HG03460 (cell line): Measurements from ENCODE around the gene PLCG2.
A peak's percentile ranks its signal among the peaks of the same experiment; 100 is the strongest.
"Not testable (repeated sequence)": the region's sequence is repeated elsewhere in the genome, so short reads cannot be mapped to it uniquely, and the experiment has no call there.

Experiments
- ATAC-seq: cut with Tn5 transposase; IDR thresholded peaks from one replicate; pipeline ENCODE4 v1.9.1; 2021; ENCODE audit not compliant: unreplicated experiment

Gene PLCG2

DNA sequence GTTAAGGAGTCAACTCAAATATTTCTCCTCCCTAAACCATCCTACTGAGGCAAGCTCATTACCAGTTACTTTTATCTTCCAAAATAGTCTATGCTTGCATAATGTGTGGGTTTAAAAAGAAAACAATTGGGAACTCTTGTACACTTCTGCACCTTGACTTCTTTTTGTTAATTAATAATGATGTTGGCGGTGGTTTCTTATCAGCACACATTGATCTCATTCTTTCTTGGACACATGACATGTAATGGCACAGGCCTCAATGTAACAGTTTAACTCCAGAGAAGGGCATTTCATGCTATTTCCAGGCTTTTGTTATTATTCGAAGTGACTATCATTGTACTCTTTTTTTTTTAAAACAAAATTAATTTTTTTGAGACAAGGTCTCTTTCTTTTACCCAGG, 7.8 kb downstream of the PLCG2 start:
- no peak for ATAC-seq

DNA sequence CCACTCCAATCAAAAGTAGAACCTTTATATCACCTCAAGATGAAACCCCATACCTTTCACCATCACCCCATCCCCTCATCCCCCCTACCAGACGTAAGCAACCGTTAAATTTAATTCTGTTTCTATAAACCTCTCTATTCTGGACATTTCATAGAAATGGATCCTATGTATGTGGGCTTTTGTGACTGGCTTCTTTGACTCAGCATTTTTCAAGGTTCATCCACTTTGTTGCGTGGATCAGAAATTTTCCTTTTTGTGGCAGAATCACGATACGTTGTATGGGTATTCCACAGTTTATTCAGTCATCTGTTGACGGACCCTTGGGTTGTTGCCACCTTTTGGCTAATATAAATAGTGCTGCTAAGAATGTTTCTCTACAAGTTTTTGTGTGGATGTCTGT, 8.6 kb downstream of the PLCG2 start:
- no peak for ATAC-seq

DNA sequence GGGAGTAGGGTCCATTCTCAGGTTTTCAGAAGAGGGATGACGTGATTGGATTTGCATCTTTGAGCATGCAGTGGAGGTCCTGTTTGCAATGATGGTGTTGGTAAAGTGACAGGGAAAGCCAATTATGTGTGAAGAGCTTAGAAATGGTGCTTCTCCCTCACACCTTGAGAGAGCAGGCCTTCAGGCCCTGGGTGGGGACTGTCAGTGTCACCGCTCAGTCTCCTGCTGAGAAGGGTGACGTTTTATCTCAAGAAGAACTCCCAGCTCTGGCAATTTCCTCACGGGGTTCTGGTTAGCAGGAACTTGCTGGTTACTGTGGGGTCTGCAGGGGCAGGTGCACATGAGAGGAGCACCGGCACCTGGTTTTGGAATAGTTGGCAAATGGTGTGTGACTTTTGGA, 11.2 kb downstream of the PLCG2 start:
- no peak for ATAC-seq

DNA sequence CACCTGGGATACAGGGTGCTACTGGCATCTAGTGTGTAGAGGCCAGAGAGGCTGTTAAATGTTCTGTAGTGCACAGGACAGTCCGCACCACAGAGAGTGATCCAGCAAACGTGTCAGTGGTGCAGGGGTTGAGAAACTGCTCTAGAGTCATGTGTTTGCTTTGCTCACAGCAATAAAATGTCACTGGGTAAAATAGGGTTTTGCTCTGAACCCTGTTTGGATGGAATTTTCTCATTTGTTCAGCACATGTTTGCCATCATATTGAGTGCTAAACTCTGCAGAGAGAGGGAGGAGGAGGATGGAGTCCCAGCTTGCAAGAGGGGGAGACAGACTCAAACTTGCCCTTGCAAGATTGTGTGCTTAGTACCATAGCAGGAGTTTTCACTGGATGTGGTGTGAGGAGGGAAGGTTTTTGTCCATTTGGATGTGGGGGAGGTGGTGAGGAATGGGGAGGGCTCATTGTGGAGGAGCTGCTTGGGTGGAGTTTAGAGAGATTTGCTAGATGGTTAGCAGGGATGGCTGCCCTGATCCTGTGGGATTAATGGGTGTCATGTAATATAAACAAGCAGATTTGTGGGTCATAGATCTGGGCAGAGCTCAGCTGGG, 11.8 kb downstream of the PLCG2 start:
- ATAC-seq, result no peak

DNA sequence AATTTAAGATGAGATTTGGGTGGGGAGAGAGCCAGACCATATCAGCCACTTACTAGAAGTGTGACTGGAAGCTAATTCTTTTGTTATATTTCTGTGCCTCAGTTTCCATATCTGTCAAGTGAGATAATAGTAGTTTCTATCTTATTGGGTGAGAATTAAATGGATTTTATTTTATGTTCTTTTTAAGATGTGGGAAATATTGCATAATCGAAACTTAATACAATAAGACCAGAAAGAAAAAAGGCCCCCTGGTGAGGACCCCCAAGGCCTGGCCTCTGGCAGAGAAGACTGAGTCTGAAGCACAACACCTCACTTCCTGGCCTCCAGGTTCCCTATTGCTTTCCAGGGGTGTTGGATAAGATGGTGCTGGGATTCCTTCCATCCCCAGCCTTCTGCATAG, 13.7 kb downstream of the PLCG2 start:
- ATAC-seq, result no peak

DNA sequence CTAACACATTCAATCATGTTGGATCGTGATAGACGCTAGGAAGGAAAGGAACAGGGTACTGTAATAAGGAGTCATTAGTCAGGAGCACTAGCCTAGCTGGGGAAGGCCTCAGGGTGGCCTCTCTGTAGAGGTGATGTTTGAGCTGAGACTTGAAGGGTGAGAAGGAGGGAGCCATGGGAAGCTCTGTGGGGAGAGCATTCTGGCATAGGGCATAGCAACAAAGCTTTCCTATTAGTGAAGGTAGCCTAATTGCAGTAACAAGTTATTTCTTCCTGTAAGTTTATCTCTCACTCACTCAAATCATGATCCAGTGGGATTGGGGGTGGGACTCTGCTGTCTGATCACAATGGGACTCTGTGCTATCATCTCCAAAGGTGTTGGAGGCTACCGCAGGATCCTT, 16.1 kb downstream of the PLCG2 start:
- ATAC-seq, result no peak

DNA sequence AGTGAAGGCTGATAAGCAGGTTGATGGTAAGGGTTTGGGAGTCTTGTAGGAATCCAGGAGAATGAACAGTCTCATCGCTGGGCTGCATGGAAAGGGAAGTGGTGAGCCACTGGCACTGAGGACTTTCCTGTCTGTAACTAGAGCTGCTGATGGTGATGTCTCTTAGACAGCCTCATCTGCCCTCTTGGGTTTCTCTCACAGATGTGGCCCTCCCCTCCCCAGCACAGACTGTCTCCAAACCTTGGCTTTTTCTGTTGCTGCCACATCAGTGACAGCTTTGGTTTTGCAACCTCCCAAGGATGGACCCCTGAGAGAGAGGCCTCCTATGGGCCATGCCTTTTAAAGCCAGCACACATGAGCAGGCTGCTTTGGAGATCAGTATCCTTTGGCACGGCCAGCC, 16.9 kb downstream of the PLCG2 start:
- ATAC-seq, result no peak

DNA sequence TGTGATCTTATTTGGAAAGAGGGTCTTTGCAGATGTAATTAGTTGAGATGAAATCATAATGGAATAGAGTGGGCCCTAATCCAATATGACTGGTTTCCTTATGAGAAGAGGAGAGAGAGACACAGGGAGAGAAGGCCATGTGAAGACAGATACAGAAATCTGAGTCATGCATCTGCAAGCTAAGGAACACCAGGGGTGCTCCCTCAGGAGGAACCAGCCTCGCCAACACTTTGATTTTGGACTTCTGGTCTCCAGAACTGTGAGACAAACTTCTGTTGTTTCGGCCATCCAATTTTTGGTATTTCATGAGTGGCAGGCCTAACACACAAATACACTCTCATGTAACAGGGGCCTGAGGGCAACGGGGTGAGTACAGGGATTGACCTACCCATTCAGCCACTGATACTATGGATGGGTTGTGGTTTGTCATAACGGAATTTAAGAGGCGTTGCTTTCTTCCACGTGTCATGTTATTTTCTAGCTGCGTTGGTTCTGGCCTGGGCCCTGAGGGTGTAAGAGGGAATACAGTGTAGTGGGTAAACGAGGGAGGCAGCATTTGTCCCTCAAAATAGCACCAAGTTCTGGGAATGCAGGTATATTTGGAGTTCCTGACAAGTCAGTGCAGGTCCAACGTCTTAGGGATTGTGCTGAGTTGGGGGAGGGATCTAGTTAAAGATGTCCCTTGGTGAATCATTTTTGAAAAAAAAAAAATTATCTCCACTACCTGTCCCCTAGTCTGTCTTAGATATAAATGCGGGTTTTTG, 17.7 kb downstream of the PLCG2 start:
- ATAC-seq, result no peak

DNA sequence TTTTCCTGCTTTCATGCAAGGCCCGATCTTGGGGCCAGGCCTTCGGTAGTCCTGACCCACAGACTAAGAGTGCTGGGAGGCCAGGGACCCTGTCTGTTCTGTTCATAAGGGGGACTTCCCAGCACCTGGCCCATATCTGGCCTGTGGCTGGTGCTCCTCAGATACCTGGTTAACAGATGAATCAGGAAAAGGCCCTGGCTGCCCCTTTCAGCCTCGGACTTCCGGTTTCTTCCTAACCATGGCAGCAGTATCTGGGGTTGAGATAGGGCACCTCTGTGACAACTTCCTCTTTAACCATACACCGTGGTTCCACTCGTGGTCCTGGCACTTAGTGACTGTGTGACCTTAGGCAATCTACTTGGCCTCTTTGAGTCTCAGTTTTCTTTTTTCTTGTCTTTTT, 18.4 kb downstream of the PLCG2 start:
- ATAC-seq, result peak; percentile 52

DNA sequence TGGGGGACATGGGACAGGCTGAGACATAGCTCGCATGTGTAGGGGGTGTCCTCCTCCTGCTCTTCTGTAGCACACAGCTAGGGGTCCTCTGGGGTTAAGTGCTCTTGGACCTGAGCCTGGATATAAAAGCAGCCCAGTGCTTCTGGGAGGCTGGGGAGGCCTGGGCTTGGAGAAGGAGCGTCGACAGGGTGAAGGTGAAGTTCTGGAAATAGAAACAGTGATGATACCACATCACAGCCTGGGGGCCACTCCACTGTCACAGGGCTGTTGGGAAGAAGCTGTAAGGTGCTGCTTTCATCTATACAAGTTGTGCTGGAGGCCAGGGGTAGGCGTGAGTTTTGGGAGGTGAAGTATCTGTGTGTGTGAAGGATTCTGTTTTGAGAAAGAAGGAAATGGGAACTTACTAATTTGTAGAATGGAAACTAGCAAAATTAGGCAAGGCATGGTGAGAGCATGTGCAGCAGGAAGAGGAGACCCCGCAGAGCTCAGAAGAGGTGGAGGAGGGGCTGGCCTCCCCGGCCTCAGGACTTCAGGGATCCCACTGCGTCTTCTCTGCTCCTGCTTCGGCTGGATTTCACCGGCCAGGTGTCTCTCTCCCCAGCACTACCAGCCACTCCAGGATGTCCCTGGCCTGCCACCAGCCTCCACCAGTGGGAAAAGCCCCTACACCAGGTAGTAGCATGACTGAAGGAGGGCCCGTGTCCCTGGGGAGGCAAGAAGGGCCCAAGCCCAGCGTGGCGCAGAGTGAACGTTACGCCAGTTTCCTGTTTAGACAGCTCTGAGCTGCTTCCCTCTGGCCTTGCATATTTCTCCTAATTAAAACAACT, 19.4 kb downstream of the PLCG2 start:
- peak; percentile 49 for ATAC-seq

DNA sequence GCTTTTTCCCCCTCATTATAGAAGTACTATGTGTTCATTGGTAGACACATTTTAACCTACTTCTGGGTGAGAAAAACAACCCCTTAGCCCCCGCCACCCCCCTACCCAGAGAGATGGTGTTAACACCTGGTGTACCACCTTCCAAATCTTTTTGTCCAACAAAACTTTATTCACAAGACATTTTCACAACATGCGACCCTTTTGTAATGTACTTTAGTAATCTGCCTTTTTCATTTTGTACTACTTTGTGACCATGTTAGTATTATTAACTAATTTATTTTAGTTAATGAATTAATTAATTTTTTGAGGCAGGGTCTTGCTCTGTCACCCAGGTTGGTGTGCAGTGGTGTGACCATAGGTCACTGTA, 20.0 kb downstream of the PLCG2 start:
- ATAC-seq, result no peak

DNA sequence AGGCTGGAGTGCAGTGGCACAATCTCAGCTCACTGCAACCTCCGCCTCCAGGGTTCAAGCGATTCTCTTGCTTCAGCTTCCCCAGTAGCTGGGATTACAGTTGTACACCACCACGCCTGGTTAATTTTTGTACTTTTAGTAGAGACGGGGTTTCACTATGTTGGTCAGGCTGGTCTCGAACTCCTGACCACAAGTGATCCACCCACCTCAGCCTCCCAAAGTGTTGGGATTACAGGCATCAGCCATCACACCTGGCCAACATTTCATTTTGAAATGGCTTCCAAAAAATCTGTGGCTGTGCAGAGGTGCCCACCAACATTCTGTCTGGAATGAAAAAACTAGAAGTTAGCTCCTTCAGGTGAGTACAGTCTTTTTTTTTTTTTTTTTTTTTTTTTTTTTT, 22.6 kb downstream of the PLCG2 start:
- not testable (repeated sequence) for ATAC-seq

DNA sequence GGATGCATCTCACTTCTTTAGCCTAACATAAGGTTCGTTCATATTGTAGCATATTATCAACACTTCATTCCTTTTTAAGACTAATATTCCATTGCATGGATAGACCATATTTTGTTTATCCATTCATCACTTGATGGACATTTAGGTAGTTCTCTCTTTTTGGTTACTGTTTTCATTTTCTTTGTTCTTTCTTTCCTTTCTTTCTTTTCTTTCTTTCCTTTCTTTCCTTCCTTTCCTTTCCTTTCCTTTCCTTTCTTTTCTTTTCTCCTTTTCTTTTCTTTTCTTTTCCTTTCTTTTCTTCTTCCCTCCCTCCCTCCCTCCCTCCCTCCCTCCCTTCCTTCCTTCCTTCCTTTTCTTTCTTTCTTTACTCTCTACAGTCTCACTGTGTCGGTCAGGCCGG, 24.2 kb downstream of the PLCG2 start:
- ATAC-seq, result no peak

DNA sequence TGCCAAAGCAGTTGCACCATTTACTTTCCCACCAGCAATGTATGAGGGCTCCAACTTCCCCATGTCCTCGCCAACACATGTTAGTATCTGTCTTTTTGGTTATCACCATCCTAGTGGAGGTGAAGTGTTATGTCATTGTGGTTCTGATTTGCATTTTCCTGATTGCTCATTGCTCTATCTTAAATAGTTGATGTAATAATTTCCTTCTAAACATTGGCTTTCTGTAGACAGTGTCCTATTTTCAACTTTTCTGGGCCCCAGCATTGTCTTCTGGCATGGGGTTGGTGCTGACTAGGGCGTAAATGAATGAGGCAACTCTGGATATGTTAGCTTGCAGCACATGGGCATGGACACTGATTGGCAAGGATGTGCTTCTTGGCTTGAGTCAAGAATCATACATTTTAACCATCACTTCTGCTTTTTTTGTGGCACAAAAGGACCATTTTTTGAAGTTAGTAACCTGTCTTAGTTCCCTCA, 25.1 kb downstream of the PLCG2 start:
- ATAC-seq, result no peak

DNA sequence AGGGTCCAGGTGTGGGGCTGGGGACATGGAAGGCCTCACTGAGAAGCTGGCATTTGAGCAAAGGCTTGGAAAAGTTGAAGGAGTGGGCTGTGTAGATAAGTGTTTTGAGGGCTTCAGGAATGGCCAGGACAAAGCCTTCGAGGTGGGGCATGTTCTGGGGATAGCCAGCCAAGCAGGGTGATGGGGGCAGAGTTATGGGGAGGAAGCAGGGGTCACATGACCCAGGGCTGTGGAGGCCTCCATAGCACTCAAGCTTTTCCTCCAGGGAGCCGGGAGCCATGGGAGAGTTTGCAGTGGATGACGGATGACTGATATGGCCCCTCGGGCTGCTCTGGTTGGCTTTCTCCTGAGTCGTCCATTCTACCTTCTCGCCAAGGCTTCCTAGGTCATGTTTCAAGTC, 27.6 kb downstream of the PLCG2 start:
- ATAC-seq, result no peak

DNA sequence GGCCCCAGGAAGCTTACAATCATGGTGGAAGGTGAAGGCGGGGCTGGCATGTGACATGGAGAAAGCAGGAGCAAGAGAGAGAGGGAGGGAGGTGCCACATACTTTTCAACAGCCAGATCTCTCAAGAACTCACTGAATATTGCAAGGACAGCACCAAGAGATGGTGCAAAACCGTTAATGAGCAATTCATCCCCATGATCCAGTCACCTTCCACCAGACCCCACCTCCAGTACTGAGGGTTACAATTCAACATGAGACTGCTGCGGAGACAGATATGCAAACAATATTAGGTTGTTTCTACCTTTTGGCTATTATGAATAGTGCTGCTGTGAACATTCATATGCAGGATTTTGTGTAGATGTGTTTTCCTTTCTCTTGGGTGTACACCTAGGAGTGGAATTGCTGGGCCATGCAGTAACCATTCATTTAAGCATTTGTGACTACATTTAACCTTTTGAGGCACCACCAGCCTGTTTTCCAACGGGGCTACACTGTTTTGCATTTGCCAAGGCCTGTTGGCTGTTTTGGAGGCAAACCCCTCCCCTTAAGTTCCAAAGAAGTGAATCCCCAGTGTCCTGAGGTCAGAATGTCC, 28.8 kb downstream of the PLCG2 start:
- no peak for ATAC-seq

DNA sequence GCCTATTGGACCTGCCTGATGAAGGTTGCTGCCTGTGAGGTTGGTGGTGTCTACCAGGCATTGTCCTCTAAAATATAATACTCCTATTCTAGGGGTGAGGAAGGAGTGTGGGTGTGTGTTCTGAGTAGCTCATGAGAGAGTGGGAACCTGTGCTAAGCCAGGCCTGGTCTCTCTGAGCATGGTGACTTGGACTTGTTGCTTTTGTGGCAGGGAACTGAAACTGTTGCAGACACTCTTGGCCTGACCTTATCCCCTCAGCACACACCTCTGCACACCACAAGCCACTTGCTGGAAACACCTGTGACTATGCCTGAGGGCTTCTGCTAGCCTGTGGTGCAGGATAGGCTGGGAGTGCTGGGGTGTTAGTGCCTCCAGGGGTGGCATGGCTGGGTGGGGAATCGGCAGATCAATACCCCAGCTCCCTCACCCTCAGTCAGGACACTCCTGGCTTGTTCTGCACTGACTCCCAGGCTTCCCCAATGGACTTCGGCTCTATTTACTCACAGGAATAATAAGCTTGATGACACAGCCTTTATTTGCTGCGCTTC, 29.9 kb downstream of the PLCG2 start:
- ATAC-seq, result peak; percentile 67

DNA sequence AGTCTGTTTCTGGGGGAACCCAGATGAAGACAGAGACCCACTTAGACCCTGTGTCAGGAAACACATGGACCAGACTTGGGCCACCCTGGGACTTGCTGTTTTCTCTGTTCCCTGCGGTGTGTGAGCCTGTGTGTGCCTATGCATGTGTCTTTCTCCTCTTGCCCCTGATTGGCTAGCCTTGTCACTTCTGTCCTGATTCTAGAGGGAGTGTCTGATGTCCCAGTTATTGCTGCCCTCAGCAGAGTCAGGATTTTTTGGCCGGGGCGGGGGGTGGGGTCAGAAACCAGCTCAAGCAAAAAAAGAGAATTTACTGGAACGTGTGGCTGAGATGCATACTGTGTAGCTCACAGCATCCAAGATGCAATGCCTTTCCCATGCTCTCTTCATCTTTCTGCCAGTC, 30.5 kb downstream of the PLCG2 start:
- no peak for ATAC-seq

DNA sequence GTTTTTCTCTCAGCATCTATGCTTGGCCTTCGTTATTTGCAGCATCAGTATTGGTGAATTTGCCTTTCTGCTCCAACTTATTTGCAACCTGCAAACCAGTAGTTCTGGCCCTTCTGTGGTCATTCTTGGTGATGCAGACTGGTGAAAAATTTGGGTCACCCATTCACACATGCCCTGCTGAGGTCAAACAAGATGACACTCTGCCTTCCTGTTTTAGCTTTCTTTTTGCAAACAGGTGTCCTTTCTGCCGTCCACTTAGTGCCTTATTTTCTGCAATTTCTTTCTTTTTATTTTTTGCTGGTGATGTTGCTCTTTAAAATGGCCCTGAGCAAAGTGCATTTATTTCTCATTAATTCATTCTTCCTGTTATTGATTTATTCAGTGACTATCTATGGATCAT, 31.3 kb downstream of the PLCG2 start:
- ATAC-seq, result no peak

DNA sequence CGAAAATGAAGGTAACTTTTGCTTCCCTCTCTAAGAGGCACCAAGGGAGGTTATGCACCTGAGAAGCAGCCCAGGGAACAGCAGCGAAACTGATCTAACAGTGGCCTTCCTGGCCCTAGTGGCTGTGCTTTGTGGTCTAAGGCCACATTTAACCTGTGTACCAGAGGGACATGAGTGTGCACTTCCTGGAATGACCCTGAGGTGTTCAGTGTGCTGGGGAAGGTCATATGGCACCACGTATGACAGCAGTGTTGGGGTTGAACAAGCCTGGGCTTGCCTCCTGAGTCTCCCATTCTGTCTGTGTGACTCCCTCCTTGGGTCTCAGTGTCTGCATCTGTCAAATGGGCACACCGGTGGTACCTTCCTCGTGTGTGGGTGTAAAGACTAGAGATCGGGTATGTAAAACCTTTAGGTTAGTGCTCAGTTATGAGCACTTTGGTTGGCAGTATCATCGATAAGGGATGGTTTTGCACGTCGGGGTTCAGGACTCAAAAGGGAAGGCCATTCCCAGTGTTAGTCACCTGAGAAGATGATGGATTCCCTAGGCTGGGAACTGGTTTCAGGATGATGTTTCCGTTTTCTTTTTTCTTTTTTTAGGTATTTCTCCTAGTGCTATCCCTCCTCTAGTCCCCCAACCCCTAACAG, 31.9 kb downstream of the PLCG2 start:
- peak; percentile 40 for ATAC-seq

DNA sequence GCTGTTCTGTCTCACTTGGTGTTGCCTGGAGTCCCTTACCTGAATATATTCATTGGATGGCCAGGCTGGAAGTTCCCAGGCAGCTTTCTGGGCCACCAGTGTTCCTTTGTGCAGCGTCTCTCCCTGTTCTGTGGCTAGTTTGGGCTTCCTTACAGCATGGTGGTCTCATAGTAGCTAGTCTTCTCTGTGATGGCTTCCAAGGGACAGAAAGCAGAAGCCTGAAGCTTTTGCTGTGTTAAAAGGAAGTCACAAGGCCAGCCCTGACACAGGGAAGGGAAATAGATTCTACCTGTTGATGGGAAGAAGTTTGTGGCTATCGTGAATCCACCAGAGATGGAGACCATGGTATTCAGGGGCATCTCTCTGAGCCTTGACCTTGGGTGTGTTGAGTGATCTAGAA, 34.6 kb downstream of the PLCG2 start:
- ATAC-seq, result no peak
